ENCODE results near the gene RIMS1. TPM values are rescaled to one million over a fixed set of nuclear protein-coding genes. Genes with fewer than 3 reads are reported as not detected.

The RIMS1 gene
- total and polyA plus RNA-seq, 4 donors: 0.09 to 0.17 TPM; not detected in 2

- no peak for TF ChIP-seq FOXA1 (IDR thresholded peaks at IDR 0.05)
- no peak for TF ChIP-seq EGR1 (IDR thresholded peaks at IDR 0.05; ENCODE audit: low read depth in 2 of 2)
- TF ChIP-seq, protein P1, sequence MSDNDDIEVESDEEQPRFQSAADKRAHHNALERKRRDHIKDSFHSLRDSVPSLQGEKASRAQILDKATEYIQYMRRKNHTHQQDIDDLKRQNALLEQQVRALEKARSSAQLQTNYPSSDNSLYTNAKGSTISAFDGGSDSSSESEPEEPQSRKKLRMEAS (IDR thresholded peaks at IDR 0.05): no peak
- TF ChIP-seq, protein P2, sequence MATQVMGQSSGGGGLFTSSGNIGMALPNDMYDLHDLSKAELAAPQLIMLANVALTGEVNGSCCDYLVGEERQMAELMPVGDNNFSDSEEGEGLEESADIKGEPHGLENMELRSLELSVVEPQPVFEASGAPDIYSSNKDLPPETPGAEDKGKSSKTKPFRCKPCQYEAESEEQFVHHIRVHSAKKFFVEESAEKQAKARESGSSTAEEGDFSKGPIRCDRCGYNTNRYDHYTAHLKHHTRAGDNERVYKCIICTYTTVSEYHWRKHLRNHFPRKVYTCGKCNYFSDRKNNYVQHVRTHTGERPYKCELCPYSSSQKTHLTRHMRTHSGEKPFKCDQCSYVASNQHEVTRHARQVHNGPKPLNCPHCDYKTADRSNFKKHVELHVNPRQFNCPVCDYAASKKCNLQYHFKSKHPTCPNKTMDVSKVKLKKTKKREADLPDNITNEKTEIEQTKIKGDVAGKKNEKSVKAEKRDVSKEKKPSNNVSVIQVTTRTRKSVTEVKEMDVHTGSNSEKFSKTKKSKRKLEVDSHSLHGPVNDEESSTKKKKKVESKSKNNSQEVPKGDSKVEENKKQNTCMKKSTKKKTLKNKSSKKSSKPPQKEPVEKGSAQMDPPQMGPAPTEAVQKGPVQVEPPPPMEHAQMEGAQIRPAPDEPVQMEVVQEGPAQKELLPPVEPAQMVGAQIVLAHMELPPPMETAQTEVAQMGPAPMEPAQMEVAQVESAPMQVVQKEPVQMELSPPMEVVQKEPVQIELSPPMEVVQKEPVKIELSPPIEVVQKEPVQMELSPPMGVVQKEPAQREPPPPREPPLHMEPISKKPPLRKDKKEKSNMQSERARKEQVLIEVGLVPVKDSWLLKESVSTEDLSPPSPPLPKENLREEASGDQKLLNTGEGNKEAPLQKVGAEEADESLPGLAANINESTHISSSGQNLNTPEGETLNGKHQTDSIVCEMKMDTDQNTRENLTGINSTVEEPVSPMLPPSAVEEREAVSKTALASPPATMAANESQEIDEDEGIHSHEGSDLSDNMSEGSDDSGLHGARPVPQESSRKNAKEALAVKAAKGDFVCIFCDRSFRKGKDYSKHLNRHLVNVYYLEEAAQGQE (IDR thresholded peaks at IDR 0.05): no peak
- TF ChIP-seq, protein P3, sequence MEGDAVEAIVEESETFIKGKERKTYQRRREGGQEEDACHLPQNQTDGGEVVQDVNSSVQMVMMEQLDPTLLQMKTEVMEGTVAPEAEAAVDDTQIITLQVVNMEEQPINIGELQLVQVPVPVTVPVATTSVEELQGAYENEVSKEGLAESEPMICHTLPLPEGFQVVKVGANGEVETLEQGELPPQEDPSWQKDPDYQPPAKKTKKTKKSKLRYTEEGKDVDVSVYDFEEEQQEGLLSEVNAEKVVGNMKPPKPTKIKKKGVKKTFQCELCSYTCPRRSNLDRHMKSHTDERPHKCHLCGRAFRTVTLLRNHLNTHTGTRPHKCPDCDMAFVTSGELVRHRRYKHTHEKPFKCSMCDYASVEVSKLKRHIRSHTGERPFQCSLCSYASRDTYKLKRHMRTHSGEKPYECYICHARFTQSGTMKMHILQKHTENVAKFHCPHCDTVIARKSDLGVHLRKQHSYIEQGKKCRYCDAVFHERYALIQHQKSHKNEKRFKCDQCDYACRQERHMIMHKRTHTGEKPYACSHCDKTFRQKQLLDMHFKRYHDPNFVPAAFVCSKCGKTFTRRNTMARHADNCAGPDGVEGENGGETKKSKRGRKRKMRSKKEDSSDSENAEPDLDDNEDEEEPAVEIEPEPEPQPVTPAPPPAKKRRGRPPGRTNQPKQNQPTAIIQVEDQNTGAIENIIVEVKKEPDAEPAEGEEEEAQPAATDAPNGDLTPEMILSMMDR (IDR thresholded peaks at IDR 0.05; ENCODE audit: low read depth, low read length, missing input control): no peak
- no peak for DNase-seq (ENCODE audit: low spot score)
- Histone ChIP-seq H3K27ac (ENCODE audit: low read depth in 1 of 2, low read length in 2 of 2) (no peak overlapping the region), H3K4me3 (ENCODE audit: low read depth in 1 of 3, low read length in 3 of 3) (no peak overlapping the region), H3K9me3 (ENCODE audit: control insufficient read depth in 4 of 4, low read length in 3 of 4) (no peaks in the 10 kb centered on the region), H3K9ac (ENCODE audit: low read depth in 1 of 2, low read length in 2 of 2) (no peak overlapping the region), H3K27me3 (ENCODE audit: control insufficient read depth in 4 of 4, insufficient read depth in 4 of 4, low read length in 3 of 4) (no peaks in the 10 kb centered on the region), H3K36me3 (ENCODE audit: control insufficient read depth in 4 of 4, insufficient read depth in 3 of 4, low read depth in 1 of 4, low read length in 3 of 4) (no peaks in the 10 kb centered on the region), H3K4me1 (ENCODE audit: control insufficient read depth in 4 of 4, insufficient read depth in 4 of 4, low read length in 3 of 4) (no peaks in the 10 kb centered on the region)
- 71% methylated on average over 2 of the region's 2 CpGs for WGBS
Measured at GRCh38 chr6:72403413-72403812, 517.1 kb downstream of the RIMS1 start.

GRCh38 chr6:72406517-72406916 lies 520.2 kb downstream of the RIMS1 start:
- Histone ChIP-seq H3K36me3 (ENCODE audit: control insufficient read depth in 4 of 4, insufficient read depth in 3 of 4, low read depth in 1 of 4, low read length in 3 of 4) (no peaks in the 10 kb centered on the region), H3K27me3 (ENCODE audit: control insufficient read depth in 4 of 4, insufficient read depth in 4 of 4, low read length in 3 of 4) (no peaks in the 10 kb centered on the region), H3K4me1 (ENCODE audit: control insufficient read depth in 4 of 4, insufficient read depth in 4 of 4, low read length in 3 of 4) (no peaks in the 10 kb centered on the region), H3K27ac (ENCODE audit: low read depth in 1 of 2, low read length in 2 of 2) (no peak overlapping the region), H3K9me3 (ENCODE audit: control insufficient read depth in 4 of 4, low read length in 3 of 4) (no peaks in the 10 kb centered on the region), H3K4me3 (ENCODE audit: low read depth in 1 of 3, low read length in 3 of 3) (no peak overlapping the region), H3K9ac (ENCODE audit: low read depth in 1 of 2, low read length in 2 of 2) (no peak overlapping the region)
- DNase-seq (ENCODE audit: low spot score): no peak
- 49% methylated on average over 2 of the region's 2 CpGs for whole genome bisulfite sequencing
- TF ChIP-seq JUND (IDR thresholded peaks at IDR 0.05) (no peak), ATF3 (IDR thresholded peaks at IDR 0.05) (no peak), EGR1 (IDR thresholded peaks at IDR 0.05; ENCODE audit: low read depth in 2 of 2) (no peak), FOXA1 (IDR thresholded peaks at IDR 0.05) (no peak), NR2F2 (IDR thresholded peaks at IDR 0.05) (no peak), HNF4A (conservative IDR thresholded peaks at IDR 0.05) (no peak), HNF4G (IDR thresholded peaks at IDR 0.05) (no peak), TAF1 (conservative IDR thresholded peaks at IDR 0.05) (no peak), YY1 (IDR thresholded peaks at IDR 0.05) (no peak), GABPA (IDR thresholded peaks at IDR 0.05 in 1 of 2, conservative IDR thresholded peaks at IDR 0.05 in 1 of 2) (no peak), RAD21 (IDR thresholded peaks at IDR 0.05) (no peak), RXRA (IDR thresholded peaks at IDR 0.05) (no peak), SP1 (IDR thresholded peaks at IDR 0.05) (no peak), FOXA2 (IDR thresholded peaks at IDR 0.05) (no peak)
- TF ChIP-seq, protein P1 (IDR thresholded peaks at IDR 0.05): no peak
- TF ChIP-seq, protein P2 (IDR thresholded peaks at IDR 0.05): no peak
- TF ChIP-seq, protein P3 (IDR thresholded peaks at IDR 0.05; ENCODE audit: low read depth, low read length, missing input control): no peak
- TF ChIP-seq, protein P4, sequence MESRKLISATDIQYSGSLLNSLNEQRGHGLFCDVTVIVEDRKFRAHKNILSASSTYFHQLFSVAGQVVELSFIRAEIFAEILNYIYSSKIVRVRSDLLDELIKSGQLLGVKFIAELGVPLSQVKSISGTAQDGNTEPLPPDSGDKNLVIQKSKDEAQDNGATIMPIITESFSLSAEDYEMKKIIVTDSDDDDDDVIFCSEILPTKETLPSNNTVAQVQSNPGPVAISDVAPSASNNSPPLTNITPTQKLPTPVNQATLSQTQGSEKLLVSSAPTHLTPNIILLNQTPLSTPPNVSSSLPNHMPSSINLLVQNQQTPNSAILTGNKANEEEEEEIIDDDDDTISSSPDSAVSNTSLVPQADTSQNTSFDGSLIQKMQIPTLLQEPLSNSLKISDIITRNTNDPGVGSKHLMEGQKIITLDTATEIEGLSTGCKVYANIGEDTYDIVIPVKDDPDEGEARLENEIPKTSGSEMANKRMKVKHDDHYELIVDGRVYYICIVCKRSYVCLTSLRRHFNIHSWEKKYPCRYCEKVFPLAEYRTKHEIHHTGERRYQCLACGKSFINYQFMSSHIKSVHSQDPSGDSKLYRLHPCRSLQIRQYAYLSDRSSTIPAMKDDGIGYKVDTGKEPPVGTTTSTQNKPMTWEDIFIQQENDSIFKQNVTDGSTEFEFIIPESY (IDR thresholded peaks at IDR 0.05): no peak

All from liver (tissue), 9 donors.